Upper lobe of right lung (tissue), 1 donor: Measurements from ENCODE around the gene NFKBIL1. TPM values are rescaled to one million over a fixed set of nuclear protein-coding genes. Genes with fewer than 3 reads are reported as not detected.

Experiments
- ATAC-seq: fragments of 200-7000 bp; cut with Tn5 transposase; one replicate; pipeline ENCODE4 v1.9.1; 2020; ENCODE audit warnings: mild to moderate bottlenecking, moderate library complexity
- DNase-seq: peaks from one replicate; pipeline ENCODE4 v3.0.0-alpha.2; 2020
- H3K27ac ChIP-seq: fragments of 200-600 bp; one replicate; pipeline ENCODE4 v1.8.0; 2022
- H3K27me3 ChIP-seq: fragments of 200-600 bp; one replicate; pipeline ENCODE4 v1.8.0; 2022; ENCODE audit warnings: mild to moderate bottlenecking
- H3K36me3 ChIP-seq: fragments of 200-600 bp; one replicate; pipeline ENCODE4 v1.8.0; 2022
- H3K4me1 ChIP-seq: fragments of 200-600 bp; one replicate; pipeline ENCODE4 v1.8.0; 2022
- H3K4me3 ChIP-seq: fragments of 200-600 bp; one replicate; pipeline ENCODE4 v1.8.0; 2022; ENCODE audit warnings: mild to moderate bottlenecking
- H3K9me3 ChIP-seq: fragments of 200-600 bp; one replicate; pipeline ENCODE4 v1.8.0; 2022
- intact Hi-C: fragments of 100-400 bp; cut with DNase I; formaldehyde crosslinking; loops from one replicate; pipeline ENCODE4 v1.11.0; 2022
- total RNA-seq: library from RNA; stranded (reverse); fragmentation: NEBNext Ultra II Directional; extraction: Animal tissue kit (Norgen Biotek cat#: 25700); gene quantifications from one replicate; pipeline ENCODE4 v1.2.1, GENCODE V29; 2021
- TF ChIP-seq, protein P1 (sequence below): fragments of 200-600 bp; IDR thresholded peaks from one replicate; pipeline ENCODE4 v1.8.0; 2022; ENCODE audit warnings: antibody characterized with exemption
- donor health status: DM: no; HTN: yes; CAD: no; lungs with severe emphysema.

The NFKBIL1 gene
- total RNA-seq, 1 donor from 2014 or later: 22.6 TPM

DNA sequence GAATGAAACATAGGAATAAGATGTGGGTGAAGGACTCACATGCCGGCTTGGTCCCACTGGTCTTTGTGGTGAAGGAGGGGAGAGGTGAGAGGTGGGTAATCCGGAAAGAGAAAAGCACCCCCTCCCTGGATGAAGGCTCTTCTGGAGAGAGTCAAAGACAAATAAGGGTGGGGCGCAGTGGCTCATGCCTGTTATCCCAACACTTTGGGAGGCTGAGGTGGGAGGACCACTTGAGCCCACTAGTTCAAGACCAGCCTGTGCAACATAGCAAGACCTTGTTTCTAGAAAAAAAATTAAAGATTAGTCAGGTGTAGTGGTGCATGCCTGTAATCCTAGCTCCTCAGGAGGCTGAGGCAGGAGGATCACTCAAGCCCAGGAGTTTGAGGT is 31.7 kb downstream of the NFKBIL1 start:
- no peaks in the 10 kb centered on the region for H3K9me3 ChIP-seq
- no peaks in the 10 kb centered on the region for H3K36me3 ChIP-seq
- H3K27ac ChIP-seq: no peak overlapping the region
- no peak overlapping the region for H3K4me3 ChIP-seq
- ATAC-seq (no peak), DNase-seq (no peak)
- no peaks in the 10 kb centered on the region for H3K27me3 ChIP-seq
- TF ChIP-seq, protein P1, sequence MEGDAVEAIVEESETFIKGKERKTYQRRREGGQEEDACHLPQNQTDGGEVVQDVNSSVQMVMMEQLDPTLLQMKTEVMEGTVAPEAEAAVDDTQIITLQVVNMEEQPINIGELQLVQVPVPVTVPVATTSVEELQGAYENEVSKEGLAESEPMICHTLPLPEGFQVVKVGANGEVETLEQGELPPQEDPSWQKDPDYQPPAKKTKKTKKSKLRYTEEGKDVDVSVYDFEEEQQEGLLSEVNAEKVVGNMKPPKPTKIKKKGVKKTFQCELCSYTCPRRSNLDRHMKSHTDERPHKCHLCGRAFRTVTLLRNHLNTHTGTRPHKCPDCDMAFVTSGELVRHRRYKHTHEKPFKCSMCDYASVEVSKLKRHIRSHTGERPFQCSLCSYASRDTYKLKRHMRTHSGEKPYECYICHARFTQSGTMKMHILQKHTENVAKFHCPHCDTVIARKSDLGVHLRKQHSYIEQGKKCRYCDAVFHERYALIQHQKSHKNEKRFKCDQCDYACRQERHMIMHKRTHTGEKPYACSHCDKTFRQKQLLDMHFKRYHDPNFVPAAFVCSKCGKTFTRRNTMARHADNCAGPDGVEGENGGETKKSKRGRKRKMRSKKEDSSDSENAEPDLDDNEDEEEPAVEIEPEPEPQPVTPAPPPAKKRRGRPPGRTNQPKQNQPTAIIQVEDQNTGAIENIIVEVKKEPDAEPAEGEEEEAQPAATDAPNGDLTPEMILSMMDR: no peak
- H3K4me1 ChIP-seq: peaks cover 7% of the 10 kb centered on the region
- intact Hi-C loops: no loop called here

DNA sequence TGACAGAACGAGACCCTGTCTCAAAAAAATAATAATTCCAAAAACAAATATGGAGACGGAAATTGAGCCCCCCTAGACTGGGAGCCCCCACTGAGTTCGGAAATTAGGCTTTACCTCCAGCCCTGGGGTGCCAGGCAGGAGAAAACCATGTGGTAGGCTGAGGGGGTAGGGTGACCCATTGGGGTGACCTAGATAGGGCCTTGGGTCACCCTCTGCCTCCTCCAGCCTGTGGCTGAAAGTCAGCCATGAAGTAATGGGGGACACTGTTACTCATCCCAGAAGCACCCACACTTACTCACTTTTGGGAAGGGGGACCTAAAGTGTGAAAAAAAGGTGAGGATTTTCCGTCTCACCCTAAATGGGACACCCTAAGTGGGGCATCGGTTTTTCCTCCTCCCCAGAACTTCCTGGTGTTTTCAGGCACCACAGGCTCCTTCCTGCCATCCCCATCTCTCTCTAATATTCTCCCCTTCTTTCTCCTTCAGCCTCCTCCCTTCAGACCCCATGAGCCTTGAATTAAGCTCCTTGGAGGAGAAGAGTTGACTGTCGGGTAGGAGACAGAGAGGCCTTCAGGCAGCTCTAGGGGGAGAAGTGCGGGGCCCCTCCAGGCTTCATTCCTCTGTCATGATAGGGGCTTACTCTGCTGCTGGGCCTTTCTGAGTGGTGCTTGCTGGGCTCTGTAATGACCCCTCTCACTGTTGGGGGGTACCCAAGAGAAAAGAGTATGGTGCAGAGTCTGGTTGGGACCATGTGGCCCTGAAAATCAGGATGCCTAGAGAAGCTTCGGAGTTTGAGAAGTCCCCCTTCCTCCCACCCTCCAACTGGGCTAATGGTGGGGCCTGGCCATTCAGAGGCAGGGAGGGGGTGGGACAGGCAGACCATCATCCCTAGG is 32.4 kb downstream of the NFKBIL1 start:
- ATAC-seq: no peak
- H3K9me3 ChIP-seq: no peaks in the 10 kb centered on the region
- H3K27ac ChIP-seq: peak overlapping the region; percentile 17

DNA sequence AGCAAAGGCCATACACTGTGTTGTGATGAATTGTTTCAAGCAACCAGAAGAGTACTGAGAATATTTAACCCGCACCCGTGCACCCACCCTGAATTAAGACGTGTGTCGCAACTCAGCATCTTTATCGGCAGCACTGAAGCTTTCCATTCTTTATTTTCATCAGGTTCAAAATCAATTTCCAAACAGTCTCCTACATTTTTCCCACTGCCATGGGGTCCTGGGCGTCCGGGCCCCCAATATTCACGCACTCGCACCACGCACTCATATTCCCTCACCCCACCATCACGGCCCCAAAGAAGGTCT is 33.0 kb downstream of the NFKBIL1 start:
- ATAC-seq (no peak), DNase-seq (no peak)
- no peaks in the 10 kb centered on the region for H3K9me3 ChIP-seq
- intact Hi-C loops: no loop called here
- H3K27me3 ChIP-seq: no peaks in the 10 kb centered on the region
- H3K36me3 ChIP-seq: no peaks in the 10 kb centered on the region
- peaks cover 7% of the 10 kb centered on the region for H3K4me1 ChIP-seq
- TF ChIP-seq, protein P1: no peak
- peak overlapping the region; percentile 73 for H3K4me3 ChIP-seq
- peak overlapping the region; percentile 84 for H3K27ac ChIP-seq

More for the DNA sequence above, 32.4 kb downstream of the NFKBIL1 start:
- no peak for DNase-seq
- intact Hi-C loops: no loop called here
- H3K36me3 ChIP-seq: no peaks in the 10 kb centered on the region
- peaks cover 7% of the 10 kb centered on the region for H3K4me1 ChIP-seq
- H3K4me3 ChIP-seq: peak overlapping the region; percentile 73
- no peaks in the 10 kb centered on the region for H3K27me3 ChIP-seq
- TF ChIP-seq, protein P1: no peak

DNA sequence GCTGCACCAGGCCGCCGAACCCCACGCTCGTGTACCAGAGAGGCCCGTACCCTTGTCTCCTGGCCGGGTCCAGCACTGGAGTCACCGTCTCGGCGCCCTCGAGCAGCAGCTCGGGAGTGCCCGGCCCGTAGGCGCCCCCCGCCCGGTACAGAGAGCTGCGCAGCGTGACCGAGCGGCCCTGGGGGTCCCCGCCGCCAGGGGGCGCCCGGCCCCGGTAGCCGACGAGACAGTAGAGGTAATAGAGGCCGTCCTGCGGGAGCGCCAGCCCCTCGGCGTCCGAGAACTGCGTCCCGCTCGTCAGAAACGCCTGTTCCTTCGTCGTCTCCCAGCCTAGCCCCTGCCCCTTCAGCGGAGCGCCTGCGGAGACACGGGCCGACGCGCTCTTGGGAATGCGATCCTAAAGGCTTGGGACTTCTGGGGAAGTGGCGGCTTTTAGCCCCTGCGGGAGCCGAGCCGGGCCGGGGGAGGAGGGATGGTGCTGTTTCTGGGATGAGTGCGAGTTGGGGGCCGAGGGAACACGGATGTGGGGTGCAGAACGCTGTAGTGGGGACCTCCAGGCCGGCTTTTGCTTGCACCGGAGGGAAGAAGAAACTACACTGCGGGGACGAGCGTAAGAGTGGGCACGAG is 33.5 kb downstream of the NFKBIL1 start:
- Histone ChIP-seq H3K36me3 (no peaks in the 10 kb centered on the region), H3K27ac (peak overlapping the region; percentile 84), H3K4me3 (peak overlapping the region; percentile 73), H3K4me1 (peaks cover 12% of the 10 kb centered on the region), H3K9me3 (no peaks in the 10 kb centered on the region), H3K27me3 (no peaks in the 10 kb centered on the region)
- intact Hi-C loops: no loop called here
- DNase-seq (peak; percentile 94), ATAC-seq (peak; percentile 97)
- TF ChIP-seq, protein P1: peak; percentile 99

DNA sequence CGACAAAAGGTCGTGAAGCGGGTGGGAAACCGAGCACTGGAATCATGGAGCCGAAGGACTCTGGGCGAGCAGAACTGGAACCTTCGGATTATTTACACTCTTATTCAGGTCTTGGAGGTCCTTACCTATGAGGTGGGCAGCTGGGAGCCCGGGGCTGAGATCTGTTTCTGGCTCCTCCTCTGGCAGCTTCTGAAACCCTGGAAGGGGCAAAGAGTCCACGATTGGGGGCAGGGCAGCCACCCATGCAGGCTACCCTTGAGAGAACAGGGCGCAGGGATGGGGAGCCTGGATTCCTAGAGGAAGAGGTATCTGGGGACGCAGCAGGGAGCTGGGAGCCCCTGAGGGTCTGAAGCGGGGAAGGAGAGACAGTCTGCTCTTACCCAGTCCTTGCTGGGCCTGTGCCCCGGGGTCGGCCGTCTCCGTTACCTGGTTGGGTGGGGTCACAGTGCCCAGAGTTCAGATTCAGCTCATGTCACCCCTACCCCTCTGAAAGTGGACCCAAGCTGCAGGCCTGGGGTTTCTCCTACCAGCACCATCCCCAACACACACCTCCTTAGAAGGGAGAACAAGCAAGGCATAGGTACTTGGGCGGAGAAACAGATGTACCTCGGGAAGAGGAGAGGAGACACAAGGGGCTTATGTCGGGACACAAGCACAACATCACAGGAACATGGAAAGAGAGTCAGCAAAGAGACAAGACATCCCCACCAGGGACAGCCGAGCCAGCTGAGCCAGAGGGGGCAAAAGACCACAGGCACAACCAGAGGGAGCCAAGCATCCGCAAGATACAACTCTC is 34.2 kb downstream of the NFKBIL1 start:
- TF ChIP-seq, protein P1: no peak
- H3K27me3 ChIP-seq: no peaks in the 10 kb centered on the region
- intact Hi-C loops: no loop called here
- peak overlapping the region; percentile 84 for H3K27ac ChIP-seq
- ATAC-seq (no peak), DNase-seq (no peak)
- H3K36me3 ChIP-seq: no peaks in the 10 kb centered on the region
- H3K9me3 ChIP-seq: no peaks in the 10 kb centered on the region
- peak overlapping the region; percentile 73 for H3K4me3 ChIP-seq
- peaks cover 12% of the 10 kb centered on the region for H3K4me1 ChIP-seq
